GM18519 (cell line): ENCODE measurements around the gene SPRY4.
A peak's percentile ranks its signal among the peaks of the same experiment; 100 is the strongest.
"Not testable (repeated sequence)": the region's sequence is repeated elsewhere in the genome, so short reads cannot be mapped to it uniquely, and the experiment has no call there.

Experiments
- ATAC-seq: cut with Tn5 transposase; IDR thresholded peaks from one replicate; pipeline ENCODE4 v1.9.1; 2021; ENCODE audit warnings: mild to moderate bottlenecking, moderate library complexity; ENCODE audit not compliant: unreplicated experiment, low FRiP score

SPRY4 gene

GRCh38 chr5:142324871-142325724 lies at the start of gene SPRY4:
SPRY4 (minus strand) TSS chr5:142325021; CDS start chr5:142315108, 9,913 bp downstream.
- peak; percentile 39 for ATAC-seq

- ATAC-seq: no peak
These were observed 43.7 kb upstream of the SPRY4 start for GRCh38 chr5:142368529-142368928.

GRCh38 chr5:142366007-142366406 lies 41.2 kb upstream of the SPRY4 start:
- no peak for ATAC-seq

- no peak for ATAC-seq
These were observed 39.7 kb upstream of the SPRY4 start for GRCh38 chr5:142364251-142365145.

- ATAC-seq: no peak
These were observed 38.8 kb upstream of the SPRY4 start for GRCh38 chr5:142363619-142363963.

- not testable (repeated sequence) for ATAC-seq
These were observed 37.4 kb upstream of the SPRY4 start for GRCh38 chr5:142362193-142362592.

GRCh38 chr5:142360607-142361120 lies 35.8 kb upstream of the SPRY4 start:
- ATAC-seq: no peak

- no peak for ATAC-seq
These were observed 35.3 kb upstream of the SPRY4 start for GRCh38 chr5:142360051-142360498.

GRCh38 chr5:142358648-142359047 lies 33.8 kb upstream of the SPRY4 start:
- no peak for ATAC-seq

GRCh38 chr5:142358121-142358520 lies 33.3 kb upstream of the SPRY4 start:
- ATAC-seq: no peak

- no peak for ATAC-seq
These were observed 32.8 kb upstream of the SPRY4 start for GRCh38 chr5:142357469-142358090.

- ATAC-seq: peak; percentile 93
These were observed 32.1 kb upstream of the SPRY4 start for GRCh38 chr5:142356716-142357468.

- ATAC-seq: no peak
These were observed 31.5 kb upstream of the SPRY4 start for GRCh38 chr5:142356349-142356715.

- no peak for ATAC-seq
These were observed 28.3 kb upstream of the SPRY4 start for GRCh38 chr5:142353071-142353472.

- no peak for ATAC-seq
These were observed 25.2 kb upstream of the SPRY4 start for GRCh38 chr5:142350021-142350420.

GRCh38 chr5:142346706-142347105 lies 21.9 kb upstream of the SPRY4 start:
- no peak for ATAC-seq

- not testable (repeated sequence) for ATAC-seq
These were observed 20.1 kb upstream of the SPRY4 start for GRCh38 chr5:142344915-142345314.

- ATAC-seq: no peak
These were observed 18.7 kb upstream of the SPRY4 start for GRCh38 chr5:142343531-142343930.

GRCh38 chr5:142342128-142342981 lies 17.5 kb upstream of the SPRY4 start:
- ATAC-seq: no peak
